ENCODE measurements around the gene HS3ST2. TPM values are rescaled to one million over a fixed set of nuclear protein-coding genes. Genes with fewer than 3 reads are reported as not detected.

The HS3ST2 gene
- polyA plus RNA-seq, 2 of the 4 experiments (the other 2 are of a cell fraction): not detected

GRCh38 chr16:22912654-22913053 is 98.7 kb downstream of the HS3ST2 start:
- WGBS (ENCODE audit: missing lambda C conversion rate): 1% methylated on average over 5 of the region's 7 CpGs
- POLR2A ChIA-PET: no interaction called here
- Histone ChIP-seq H3K4me1 (no peaks in the 10 kb centered on the region), H3K27ac (no peak overlapping the region), H3K4me2 (no peak overlapping the region), H3K9me3 (no peaks in the 10 kb centered on the region), H3K4me3 (no peak overlapping the region)
- no peak for TF ChIP-seq CTCF (IDR thresholded peaks at IDR 0.05)
- no peak for TF ChIP-seq SREBF2 (IDR thresholded peaks at IDR 0.05)
- no peak for TF ChIP-seq RAD21 (conservative IDR thresholded peaks at IDR 0.05 in 1 of 2, IDR thresholded peaks at IDR 0.05 in 1 of 2)
- TF ChIP-seq NR3C1 (IDR thresholded peaks at IDR 0.05): no peak
- no peak for TF ChIP-seq EHMT2 (IDR thresholded peaks at IDR 0.05; ENCODE audit: low read depth)
- TF ChIP-seq REST (IDR thresholded peaks at IDR 0.05): no peak
- no peak for TF ChIP-seq HOXA7 (CRISPR knock-in tag; IDR thresholded peaks at IDR 0.05)
- no peak for TF ChIP-seq HEYL (CRISPR knock-in tag; IDR thresholded peaks at IDR 0.05)
- no peak for FAIRE-seq
- CTCF ChIA-PET: interaction anchor here (2.2 kb wide), 1 partner anchor 14 kb away, joined by 10 read pairs; no protein-coding TSS in a partner anchor
- no peak for ATAC-seq
- DNase-seq (ENCODE audit: low read depth in 1 of 2, low spot score in 1 of 2): no peak

GRCh38 chr16:22915003-22915402 is 101.0 kb downstream of the HS3ST2 start:
- H3K4me3 ChIP-seq: no peak overlapping the region
- TF ChIP-seq MAZ (IDR thresholded peaks at IDR 0.05; ENCODE audit: borderline replicate concordance, low read depth, low read length) (no peak), RARB (CRISPR knock-in tag; IDR thresholded peaks at IDR 0.05) (no peak), ZFP36 (IDR thresholded peaks at IDR 0.05; ENCODE audit: borderline replicate concordance, partially characterized antibody) (no peak), RNF2 (IDR thresholded peaks at IDR 0.05; ENCODE audit: borderline replicate concordance, low read depth) (no peak), PHF8 (IDR thresholded peaks at IDR 0.05; ENCODE audit: borderline replicate concordance, low read depth) (no peak), POLR2A (IDR thresholded peaks at IDR 0.05; ENCODE audit: low read length) (no peak), BHLHE40 (IDR thresholded peaks at IDR 0.05; ENCODE audit: low read depth, low read length) (no peak)
- FAIRE-seq (no peak), ATAC-seq (no peak), DNase-seq (ENCODE audit: low read depth in 1 of 2, low spot score in 1 of 2) (no peak)
- H3K9me3 ChIP-seq: no peaks in the 10 kb centered on the region
- WGBS (ENCODE audit: missing lambda C conversion rate): 32% methylated on average over 22 of the region's 25 CpGs
- CTCF ChIA-PET: interaction anchor here (0.7 to 1.8 kb wide), 4 partner anchors 16 to 146 kb away, joined by 3 to 5 read pairs (median 4); no protein-coding TSS in a partner anchor
- H3K27ac ChIP-seq: no peak overlapping the region
- POLR2A ChIA-PET: no interaction called here
- no peak overlapping the region for H3K4me2 ChIP-seq
- H3K4me1 ChIP-seq: no peaks in the 10 kb centered on the region

- no peak for FAIRE-seq
- Histone ChIP-seq H3K4me2 (no peak overlapping the region), H3K27ac (no peak overlapping the region), H3K4me3 (no peak overlapping the region), H3K9me3 (peaks cover 8% of the 10 kb centered on the region; the same call in 1 of the 3 replicates), H3K4me1 (no peaks in the 10 kb centered on the region)
- TF ChIP-seq FOSL2 (IDR thresholded peaks at IDR 0.05) (no peak), FOSL2 (CRISPR knock-in tag; IDR thresholded peaks at IDR 0.05) (no peak)
- no peak for DNase-seq (ENCODE audit: low read depth in 1 of 2, low spot score in 1 of 2)
- ChIA-PET POLR2A (no interaction called here), CTCF (no interaction called here)
- no peak for ATAC-seq
- WGBS (ENCODE audit: missing lambda C conversion rate): 48% methylated on average over 3 of the region's 3 CpGs
Observed at GRCh38 chr16:22923491-22923890, 109.5 kb downstream of the HS3ST2 start.

All from A549 (cell line).